Endothelial cell (in vitro differentiated cells): ENCODE data around the gene GPATCH2. TPM values are rescaled to one million over a fixed set of nuclear protein-coding genes. Genes with fewer than 3 reads are reported as not detected.
"Not testable (repeated sequence)": the region's sequence is repeated elsewhere in the genome, so short reads cannot be mapped to it uniquely, and the experiment has no call there.

Experiments used
- DNase-seq: peaks from one replicate; pipeline ENCODE4 v3.0.0; 2021; ENCODE audit warnings: low spot score
- H3K27ac Mint-ChIP-seq: one replicate; pipeline ENCODE4 v1.8.0; 2021; ENCODE audit warnings: mixed read lengths, inconsistent platforms; ENCODE audit not compliant: unreplicated experiment
- H3K27me3 Mint-ChIP-seq: one replicate; pipeline ENCODE4 v1.8.0; 2021; ENCODE audit warnings: mild to moderate bottlenecking, moderate library complexity, mixed read lengths, inconsistent platforms; ENCODE audit not compliant: unreplicated experiment
- H3K36me3 Mint-ChIP-seq: one replicate; pipeline ENCODE4 v1.8.0; 2021; ENCODE audit warnings: mild to moderate bottlenecking, low read depth, mixed read lengths, inconsistent platforms; ENCODE audit not compliant: unreplicated experiment
- H3K4me1 Mint-ChIP-seq: one replicate; pipeline ENCODE4 v1.8.0; 2021; ENCODE audit warnings: mild to moderate bottlenecking, mixed read lengths, inconsistent platforms; ENCODE audit not compliant: unreplicated experiment
- H3K4me3 Mint-ChIP-seq: one replicate; pipeline ENCODE4 v1.8.0; 2021; ENCODE audit warnings: mild to moderate bottlenecking, mixed read lengths, inconsistent platforms; ENCODE audit not compliant: unreplicated experiment
- H3K9me3 Mint-ChIP-seq: one replicate; pipeline ENCODE4 v1.8.0; 2021; ENCODE audit warnings: mixed read lengths, inconsistent platforms; ENCODE audit not compliant: unreplicated experiment
- total RNA-seq: library from RNA; stranded (reverse); fragmentation: NEBNext Ultra II Directional; extraction: Animal tissue kit (Norgen Biotek cat#: 25700); gene quantifications from one replicate; pipeline ENCODE4 v1.2.1, GENCODE V29; 2021; ENCODE audit not compliant: unreplicated experiment
- TF ChIP-seq, protein P1 (sequence below): fragments of 200-600 bp; sonication (generic); IDR thresholded peaks from one replicate; pipeline ENCODE4 v1.5.0; 2021; ENCODE audit warnings: antibody characterized with exemption; ENCODE audit not compliant: unreplicated experiment

Gene GPATCH2
- total RNA-seq, 1 donor from 2014 or later: 18.4 TPM

DNA sequence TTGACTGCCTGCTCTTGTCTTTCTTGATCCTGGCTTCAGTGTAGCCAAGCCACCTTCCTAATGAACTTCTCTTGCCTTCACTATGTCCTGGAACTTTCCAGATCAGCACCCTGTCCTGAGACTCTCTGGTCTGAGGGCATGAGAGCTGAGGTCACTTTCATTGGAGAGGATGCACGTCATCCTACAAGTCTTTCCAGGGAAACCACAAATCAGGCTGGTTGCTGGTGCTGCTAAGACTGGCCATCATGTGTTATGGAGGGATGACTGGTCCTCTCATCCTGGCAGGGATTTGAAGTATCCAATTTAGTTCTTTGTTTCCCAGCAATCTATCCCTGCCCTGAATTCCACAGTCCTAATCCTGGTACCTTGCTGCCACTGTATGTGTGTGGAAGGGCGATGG lies 228.6 kb downstream of the GPATCH2 start:
- TF ChIP-seq, protein P1, sequence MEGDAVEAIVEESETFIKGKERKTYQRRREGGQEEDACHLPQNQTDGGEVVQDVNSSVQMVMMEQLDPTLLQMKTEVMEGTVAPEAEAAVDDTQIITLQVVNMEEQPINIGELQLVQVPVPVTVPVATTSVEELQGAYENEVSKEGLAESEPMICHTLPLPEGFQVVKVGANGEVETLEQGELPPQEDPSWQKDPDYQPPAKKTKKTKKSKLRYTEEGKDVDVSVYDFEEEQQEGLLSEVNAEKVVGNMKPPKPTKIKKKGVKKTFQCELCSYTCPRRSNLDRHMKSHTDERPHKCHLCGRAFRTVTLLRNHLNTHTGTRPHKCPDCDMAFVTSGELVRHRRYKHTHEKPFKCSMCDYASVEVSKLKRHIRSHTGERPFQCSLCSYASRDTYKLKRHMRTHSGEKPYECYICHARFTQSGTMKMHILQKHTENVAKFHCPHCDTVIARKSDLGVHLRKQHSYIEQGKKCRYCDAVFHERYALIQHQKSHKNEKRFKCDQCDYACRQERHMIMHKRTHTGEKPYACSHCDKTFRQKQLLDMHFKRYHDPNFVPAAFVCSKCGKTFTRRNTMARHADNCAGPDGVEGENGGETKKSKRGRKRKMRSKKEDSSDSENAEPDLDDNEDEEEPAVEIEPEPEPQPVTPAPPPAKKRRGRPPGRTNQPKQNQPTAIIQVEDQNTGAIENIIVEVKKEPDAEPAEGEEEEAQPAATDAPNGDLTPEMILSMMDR: no peak
- H3K4me3 Mint-ChIP-seq: no peak overlapping the region
- H3K9me3 Mint-ChIP-seq: no peaks in the 10 kb centered on the region
- H3K27me3 Mint-ChIP-seq: no peaks in the 10 kb centered on the region
- H3K36me3 Mint-ChIP-seq: no peaks in the 10 kb centered on the region
- no peak for DNase-seq
- no peaks in the 10 kb centered on the region for H3K4me1 Mint-ChIP-seq
- H3K27ac Mint-ChIP-seq: no peak overlapping the region

DNA sequence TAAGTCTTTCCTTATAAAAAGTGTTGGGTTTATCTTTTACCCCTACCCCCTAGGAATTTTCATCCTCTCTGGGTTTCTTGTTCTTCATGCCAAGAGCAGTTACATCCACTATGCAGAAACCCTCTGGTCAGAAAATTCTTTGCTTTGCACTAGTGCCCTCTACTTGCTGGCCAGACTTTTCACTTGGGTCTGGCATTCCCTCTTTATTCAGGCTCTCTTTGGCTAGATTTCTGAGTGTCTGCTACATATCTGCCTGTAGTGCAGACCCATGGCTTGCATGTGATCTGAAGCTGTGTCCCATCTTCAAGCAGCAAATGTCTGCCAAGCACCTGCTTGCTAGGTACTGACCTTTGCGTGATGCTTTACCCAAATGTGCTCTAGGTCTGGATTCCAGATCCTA lies 237.0 kb downstream of the GPATCH2 start:
- H3K36me3 Mint-ChIP-seq: no peaks in the 10 kb centered on the region
- H3K27ac Mint-ChIP-seq: no peak overlapping the region
- peaks cover 7% of the 10 kb centered on the region for H3K4me1 Mint-ChIP-seq
- no peaks in the 10 kb centered on the region for H3K27me3 Mint-ChIP-seq
- TF ChIP-seq, protein P1: no peak
- DNase-seq: no peak
- no peak overlapping the region for H3K4me3 Mint-ChIP-seq
- no peaks in the 10 kb centered on the region for H3K9me3 Mint-ChIP-seq

DNA sequence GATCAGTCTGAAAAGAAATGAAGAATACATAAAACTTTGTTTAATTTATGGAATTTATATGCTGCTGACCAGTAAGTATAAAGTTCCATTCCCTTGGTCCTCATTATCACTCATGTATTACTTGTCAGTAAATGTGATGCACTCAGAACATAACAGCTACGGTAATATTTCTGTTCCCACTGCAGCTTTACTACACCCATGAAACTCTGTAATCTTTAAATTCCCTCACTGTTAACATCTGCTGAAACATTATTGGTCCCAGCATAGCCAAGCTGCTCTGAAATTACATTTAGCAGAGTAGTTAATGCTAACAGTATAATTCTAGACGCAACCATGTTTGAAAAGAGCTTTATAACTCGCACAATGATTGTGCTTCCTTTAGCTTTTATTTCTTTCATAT lies 238.4 kb downstream of the GPATCH2 start:
- H3K4me3 Mint-ChIP-seq: no peak overlapping the region
- no peak overlapping the region for H3K27ac Mint-ChIP-seq
- TF ChIP-seq, protein P1: no peak
- H3K27me3 Mint-ChIP-seq: no peaks in the 10 kb centered on the region
- no peaks in the 10 kb centered on the region for H3K9me3 Mint-ChIP-seq
- H3K4me1 Mint-ChIP-seq: peaks cover 7% of the 10 kb centered on the region
- no peaks in the 10 kb centered on the region for H3K36me3 Mint-ChIP-seq
- no peak for DNase-seq

DNA sequence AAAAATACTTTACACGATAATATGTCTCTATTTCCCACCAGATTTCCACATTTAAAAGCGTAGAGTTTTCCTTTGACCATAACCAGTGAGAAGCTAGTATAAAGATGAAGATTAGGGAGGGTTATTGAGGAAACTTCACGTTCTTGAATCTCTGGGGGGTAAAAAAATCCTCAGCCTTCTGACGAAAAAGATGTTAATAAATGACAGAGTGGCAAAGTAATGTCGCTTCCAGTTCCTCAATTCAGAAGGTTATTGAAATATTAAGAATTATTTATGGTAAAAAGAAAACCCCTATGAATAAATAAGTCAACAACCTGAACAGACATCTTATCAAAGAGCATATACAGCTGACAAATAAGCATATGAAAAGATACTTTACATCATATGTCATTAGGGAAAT lies 241.0 kb downstream of the GPATCH2 start:
- no peak overlapping the region for H3K27ac Mint-ChIP-seq
- peaks cover 7% of the 10 kb centered on the region for H3K4me1 Mint-ChIP-seq
- H3K36me3 Mint-ChIP-seq: no peaks in the 10 kb centered on the region

DNA sequence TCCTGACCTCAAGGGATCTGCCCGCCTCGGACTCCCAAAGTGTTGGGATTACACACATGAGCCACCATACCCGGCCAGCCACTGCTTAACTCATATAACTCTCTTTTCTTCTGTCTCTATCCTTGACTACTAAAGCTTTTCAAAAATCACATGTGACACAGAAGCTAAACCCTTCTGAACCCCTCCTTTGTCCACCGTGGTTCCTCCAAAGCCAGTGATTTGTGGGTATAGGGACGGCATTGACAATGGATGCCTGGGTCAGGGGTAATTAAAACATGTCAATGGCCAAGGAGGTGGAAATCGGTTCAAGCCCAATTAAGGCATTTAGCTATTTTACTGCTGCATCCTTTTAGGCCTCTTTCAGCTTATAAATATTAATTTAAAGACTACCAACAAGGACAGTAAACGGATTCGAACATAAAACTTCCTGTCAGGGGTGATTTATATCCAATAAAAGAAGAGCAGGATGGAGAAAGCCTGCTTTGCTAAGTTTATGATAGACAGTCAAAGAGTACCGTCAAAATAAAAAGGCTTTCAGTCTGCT lies 242.3 kb downstream of the GPATCH2 start:
- Mint-ChIP-seq H3K36me3 (no peaks in the 10 kb centered on the region), H3K4me3 (no peak overlapping the region), H3K9me3 (no peaks in the 10 kb centered on the region), H3K27me3 (no peaks in the 10 kb centered on the region), H3K27ac (no peak overlapping the region), H3K4me1 (peaks cover 7% of the 10 kb centered on the region)
- TF ChIP-seq, protein P1: no peak
- DNase-seq: no peak

More for the DNA sequence above, 241.0 kb downstream of the GPATCH2 start:
- no peak for DNase-seq
- Mint-ChIP-seq H3K4me3 (no peak overlapping the region), H3K27me3 (no peaks in the 10 kb centered on the region), H3K9me3 (no peaks in the 10 kb centered on the region)
- TF ChIP-seq, protein P1: no peak

DNA sequence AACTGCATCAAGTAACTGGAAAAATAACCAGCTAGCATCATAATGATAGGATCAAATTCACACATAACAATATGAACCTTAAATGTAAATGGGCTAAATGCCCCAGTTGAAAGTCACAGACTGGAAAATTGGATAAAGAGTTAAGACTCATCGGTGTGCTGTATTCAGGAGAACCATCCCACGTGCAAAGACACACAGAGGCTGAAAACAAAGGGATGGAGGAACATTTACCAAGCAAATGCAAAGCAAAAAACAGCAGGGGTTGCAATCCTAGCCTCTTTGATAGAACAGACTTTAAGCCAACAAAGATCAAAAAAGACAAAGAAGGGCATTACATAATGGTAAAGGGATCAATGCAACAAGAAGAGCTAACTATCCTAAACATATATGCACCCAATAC lies 249.1 kb downstream of the GPATCH2 start:
- not testable (repeated sequence) for H3K27me3 Mint-ChIP-seq, DNase-seq, H3K4me3 Mint-ChIP-seq, H3K36me3 Mint-ChIP-seq, H3K27ac Mint-ChIP-seq, H3K4me1 Mint-ChIP-seq, H3K9me3 Mint-ChIP-seq

DNA sequence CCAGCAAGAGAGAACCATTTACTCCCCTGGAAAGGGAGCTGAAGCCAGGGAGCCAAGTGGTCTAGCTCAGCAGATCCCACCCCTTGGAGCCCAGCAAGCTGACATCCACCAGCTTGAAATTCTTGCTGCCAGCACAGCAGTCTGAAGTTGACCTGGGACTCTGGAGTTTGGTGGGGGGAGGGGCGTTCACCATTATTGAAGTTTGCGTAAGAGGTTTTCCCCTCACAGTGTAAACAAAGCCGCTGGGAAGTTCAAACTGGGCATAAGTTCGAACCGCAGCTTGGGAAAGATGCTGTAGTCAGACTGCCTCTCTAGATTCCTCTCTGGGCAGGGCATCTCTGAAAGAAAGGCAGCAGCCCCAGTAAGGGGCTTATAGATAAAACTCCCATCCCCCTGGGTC lies 251.1 kb downstream of the GPATCH2 start:
- H3K36me3 Mint-ChIP-seq, H3K27me3 Mint-ChIP-seq, H3K4me3 Mint-ChIP-seq, DNase-seq, H3K27ac Mint-ChIP-seq, H3K4me1 Mint-ChIP-seq, H3K9me3 Mint-ChIP-seq: not testable (repeated sequence)
